ENCODE data around the gene MAMDC2. TPM values are rescaled to one million over a fixed set of nuclear protein-coding genes. Genes with fewer than 3 reads are reported as not detected.

Gene MAMDC2
- total RNA-seq, 1 experiment from 2014 or later = 1.2 TPM

GRCh38 chr9:70127036-70127435 lies 83.4 kb downstream of the MAMDC2 start:
- H4K20me1 ChIP-seq (ENCODE audit: insufficient read depth) = no peaks in the 10 kb centered on the region
- no peaks in the 10 kb centered on the region for H3K27me3 ChIP-seq (ENCODE audit: insufficient read depth, low read length)
- H3K4me2 ChIP-seq (ENCODE audit: low read length) = no peak overlapping the region
- intact Hi-C loops (cut with micrococcal nuclease) = no loop called here
- no peaks in the 10 kb centered on the region for H3K79me2 ChIP-seq (ENCODE audit: insufficient read depth, low read length)
- no peak overlapping the region for H3K4me3 ChIP-seq (replicated peaks in 1 of 2; ENCODE audit: low read depth in 1 of 2, low read length in 2 of 2)
- ChIA-PET CTCF (interaction anchor here (0.7 kb wide), 1 partner anchor 16 kb away, joined by 3 read pairs; no protein-coding TSS in a partner anchor), RAD21 (ENCODE audit: low non-redundant PET in 1 of 2, low total read pairs in 2 of 2, uncharacterized antibody in 2 of 2, unreplicated experiment in 2 of 2) (no interaction called here), POLR2A (no interaction called here)
- H3K36me3 ChIP-seq (ENCODE audit: control insufficient read depth in 1 of 2, insufficient read depth in 2 of 2, low read length in 2 of 2) = no peaks in the 10 kb centered on the region
- no peak overlapping the region for H3K27ac ChIP-seq (ENCODE audit: low read depth, low read length)
- H3K9me3 ChIP-seq (ENCODE audit: control insufficient read depth in 1 of 2, insufficient read depth in 1 of 2, low read depth in 1 of 2, low read length in 2 of 2) = no peaks in the 10 kb centered on the region
- H3K9ac ChIP-seq (ENCODE audit: low read length) = no peak overlapping the region
- H2AFZ ChIP-seq (ENCODE audit: low read depth, low read length, poor library complexity, severe bottlenecking) = no peak overlapping the region
- BruUV-seq (replicated peaks) = no TSS peak
- ATAC-seq (no peak), DNase-seq (ENCODE audit: low read depth, low spot score) (no peak)
- H3K4me1 ChIP-seq (ENCODE audit: control insufficient read depth in 1 of 2, insufficient read depth in 2 of 2, low read length in 2 of 2) = no peaks in the 10 kb centered on the region
- H3K9me2 ChIP-seq (ENCODE audit: insufficient read depth) = no peaks in the 10 kb centered on the region
- TF ChIP-seq, protein P1, sequence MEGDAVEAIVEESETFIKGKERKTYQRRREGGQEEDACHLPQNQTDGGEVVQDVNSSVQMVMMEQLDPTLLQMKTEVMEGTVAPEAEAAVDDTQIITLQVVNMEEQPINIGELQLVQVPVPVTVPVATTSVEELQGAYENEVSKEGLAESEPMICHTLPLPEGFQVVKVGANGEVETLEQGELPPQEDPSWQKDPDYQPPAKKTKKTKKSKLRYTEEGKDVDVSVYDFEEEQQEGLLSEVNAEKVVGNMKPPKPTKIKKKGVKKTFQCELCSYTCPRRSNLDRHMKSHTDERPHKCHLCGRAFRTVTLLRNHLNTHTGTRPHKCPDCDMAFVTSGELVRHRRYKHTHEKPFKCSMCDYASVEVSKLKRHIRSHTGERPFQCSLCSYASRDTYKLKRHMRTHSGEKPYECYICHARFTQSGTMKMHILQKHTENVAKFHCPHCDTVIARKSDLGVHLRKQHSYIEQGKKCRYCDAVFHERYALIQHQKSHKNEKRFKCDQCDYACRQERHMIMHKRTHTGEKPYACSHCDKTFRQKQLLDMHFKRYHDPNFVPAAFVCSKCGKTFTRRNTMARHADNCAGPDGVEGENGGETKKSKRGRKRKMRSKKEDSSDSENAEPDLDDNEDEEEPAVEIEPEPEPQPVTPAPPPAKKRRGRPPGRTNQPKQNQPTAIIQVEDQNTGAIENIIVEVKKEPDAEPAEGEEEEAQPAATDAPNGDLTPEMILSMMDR (IDR thresholded peaks at IDR 0.05 in 2 of 3, conservative IDR thresholded peaks at IDR 0.05 in 1 of 3; ENCODE audit: borderline replicate concordance in 1 of 3, insufficient read depth in 1 of 3, low read depth in 2 of 3, low read length in 2 of 3) = no peak
- TF ChIP-seq CBX3 (IDR thresholded peaks at IDR 0.05; ENCODE audit: low read depth) (no peak), JUND (IDR thresholded peaks at IDR 0.05) (no peak)

DNA sequence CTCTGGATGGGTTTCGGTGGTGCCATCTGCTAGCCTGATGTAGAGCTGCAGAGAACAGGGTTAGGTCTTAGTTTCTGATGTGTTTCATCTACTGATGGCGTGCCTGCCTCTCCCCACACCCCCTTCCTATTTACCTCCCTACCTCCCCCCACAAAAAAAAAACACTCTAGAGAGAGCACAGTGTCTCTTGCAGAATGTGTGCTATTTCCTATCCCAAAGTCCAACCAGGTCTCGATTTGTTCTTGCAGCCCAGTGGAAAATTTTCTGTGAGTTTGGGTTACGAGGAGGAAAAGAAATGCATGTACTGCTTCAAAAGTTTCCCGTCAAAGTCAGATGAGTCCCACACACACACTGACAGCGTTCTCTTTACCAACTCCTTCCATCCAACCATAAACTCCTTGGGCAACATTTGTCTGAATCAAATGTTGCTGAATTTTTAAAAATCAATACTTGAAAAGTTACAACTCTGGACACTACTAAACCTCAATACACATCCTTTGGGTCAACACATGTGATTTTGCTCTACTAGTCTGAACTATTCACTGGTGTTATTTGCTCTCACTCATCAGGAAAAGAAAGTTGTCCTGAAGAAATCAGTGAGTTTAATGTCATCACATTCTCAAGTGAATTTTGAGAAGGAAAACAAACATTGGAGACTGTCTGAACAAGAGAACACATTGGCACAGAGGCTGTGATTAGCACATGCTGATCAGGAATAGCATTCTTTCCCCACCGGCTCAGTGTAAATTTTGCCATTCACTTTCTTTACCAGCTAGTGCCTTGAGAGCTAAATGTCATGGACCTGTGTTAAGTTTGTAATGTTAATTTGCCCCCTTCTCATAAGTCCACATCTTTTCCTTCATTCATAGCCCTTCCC lies 84.1 kb downstream of the MAMDC2 start:
- intact Hi-C loops (cut with micrococcal nuclease) = no loop called here
- POLR2A ChIA-PET = no interaction called here
- RAD21 ChIA-PET (ENCODE audit: low non-redundant PET in 1 of 2, low total read pairs in 2 of 2, uncharacterized antibody in 2 of 2, unreplicated experiment in 2 of 2) = no interaction called here
- no peak for ATAC-seq
- H3K9me2 ChIP-seq (ENCODE audit: insufficient read depth) = no peaks in the 10 kb centered on the region
- CTCF ChIA-PET = interaction anchor here (1.2 to 1.6 kb wide), 2 partner anchors 15 to 17 kb away, joined by 3 to 4 read pairs; no protein-coding TSS in a partner anchor
- no peak overlapping the region for H3K9ac ChIP-seq (ENCODE audit: low read length)
- BruUV-seq (replicated peaks) = no TSS peak
- no peaks in the 10 kb centered on the region for H4K20me1 ChIP-seq (ENCODE audit: insufficient read depth)
- H3K4me3 ChIP-seq (replicated peaks in 1 of 2; ENCODE audit: low read depth in 1 of 2, low read length in 2 of 2) = no peak overlapping the region
- no peak overlapping the region for H3K4me2 ChIP-seq (ENCODE audit: low read length)
- no peaks in the 10 kb centered on the region for H3K79me2 ChIP-seq (ENCODE audit: insufficient read depth, low read length)
- H3K27me3 ChIP-seq (ENCODE audit: insufficient read depth, low read length) = no peaks in the 10 kb centered on the region
- no peak overlapping the region for H3K27ac ChIP-seq (ENCODE audit: low read depth, low read length)
- H2AFZ ChIP-seq (ENCODE audit: low read depth, low read length, poor library complexity, severe bottlenecking) = no peak overlapping the region
- H3K4me1 ChIP-seq (ENCODE audit: control insufficient read depth in 1 of 2, insufficient read depth in 2 of 2, low read length in 2 of 2) = no peaks in the 10 kb centered on the region
- no peak for DNase-seq (ENCODE audit: low read depth, low spot score)
- H3K36me3 ChIP-seq (ENCODE audit: control insufficient read depth in 1 of 2, insufficient read depth in 2 of 2, low read length in 2 of 2) = no peaks in the 10 kb centered on the region
- no peaks in the 10 kb centered on the region for H3K9me3 ChIP-seq (ENCODE audit: control insufficient read depth in 1 of 2, insufficient read depth in 1 of 2, low read depth in 1 of 2, low read length in 2 of 2)
- TF ChIP-seq ELF1 (IDR thresholded peaks at IDR 0.05; ENCODE audit: borderline replicate concordance, low read depth) (no peak), POLR2A (IDR thresholded peaks at IDR 0.05; ENCODE audit: borderline replicate concordance, extremely low read depth, insufficient read depth, insufficient read length) (no peak), ZFX (IDR thresholded peaks at IDR 0.05) (no peak), EZH2phosphoT487 (IDR thresholded peaks at IDR 0.05; ENCODE audit: borderline replicate concordance) (no peak), CEBPB (IDR thresholded peaks at IDR 0.05; ENCODE audit: low read depth) (no peak), ZBTB33 (IDR thresholded peaks at IDR 0.05; ENCODE audit: extremely low read depth, insufficient replicate concordance, low read length) (no peak), CBX3 (IDR thresholded peaks at IDR 0.05; ENCODE audit: low read depth) (no peak), SRF (IDR thresholded peaks at IDR 0.05; ENCODE audit: low read depth) (no peak), ZNF274 (IDR thresholded peaks at IDR 0.05; ENCODE audit: low read depth, low read length) (no peak)
- TF ChIP-seq, protein P2, sequence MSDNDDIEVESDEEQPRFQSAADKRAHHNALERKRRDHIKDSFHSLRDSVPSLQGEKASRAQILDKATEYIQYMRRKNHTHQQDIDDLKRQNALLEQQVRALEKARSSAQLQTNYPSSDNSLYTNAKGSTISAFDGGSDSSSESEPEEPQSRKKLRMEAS (IDR thresholded peaks at IDR 0.05) = no peak
- TF ChIP-seq, protein P1 (IDR thresholded peaks at IDR 0.05 in 2 of 3, conservative IDR thresholded peaks at IDR 0.05 in 1 of 3; ENCODE audit: borderline replicate concordance in 1 of 3, insufficient read depth in 1 of 3, low read depth in 2 of 3, low read length in 2 of 3) = no peak

All from HCT116 (cell line).